Neural crest cell (in vitro differentiated cells): Measurements from ENCODE around the gene DCAF4L1. TPM values are rescaled to one million over a fixed set of nuclear protein-coding genes. Genes with fewer than 3 reads are reported as not detected.

Experiments used
- DNase-seq: peaks from one replicate; pipeline ENCODE4 v3.0.0; 2021; ENCODE audit warnings: low read depth, mixed read lengths, low spot score
- H3K27ac Mint-ChIP-seq: one replicate; pipeline ENCODE4 v1.8.0; 2021; ENCODE audit warnings: mild to moderate bottlenecking, mixed read lengths; ENCODE audit not compliant: unreplicated experiment
- H3K27me3 Mint-ChIP-seq: 2 replicates; pipeline ENCODE4 v1.8.0; 2021; ENCODE audit warnings: low read depth, mild to moderate bottlenecking, mixed read lengths
- H3K36me3 Mint-ChIP-seq: 2 replicates; pipeline ENCODE4 v1.8.0; 2021; ENCODE audit warnings: low read depth, mild to moderate bottlenecking, mixed read lengths
- H3K4me1 Mint-ChIP-seq: 2 replicates; pipeline ENCODE4 v1.8.0; 2021; ENCODE audit warnings: mixed read lengths
- H3K4me3 Mint-ChIP-seq: one replicate; pipeline ENCODE4 v1.8.0; 2021; ENCODE audit warnings: mild to moderate bottlenecking, mixed read lengths
- H3K9me3 Mint-ChIP-seq: 2 replicates; pipeline ENCODE4 v1.8.0; 2021; ENCODE audit warnings: mixed read lengths
- total RNA-seq: library from RNA; stranded (reverse); gene quantifications from 2 replicates; pipeline ENCODE4 v1.2.1, GENCODE V29; 2021
- TF ChIP-seq, protein P1 (sequence below): fragments of 200-600 bp; sonication (generic); conservative IDR thresholded peaks from 2 replicates; pipeline ENCODE4 v1.5.0; 2021; ENCODE audit warnings: antibody characterized with exemption, mild to moderate bottlenecking

DCAF4L1 gene
- total RNA-seq, 1 donor from 2014 or later = 0.26 TPM

DNA sequence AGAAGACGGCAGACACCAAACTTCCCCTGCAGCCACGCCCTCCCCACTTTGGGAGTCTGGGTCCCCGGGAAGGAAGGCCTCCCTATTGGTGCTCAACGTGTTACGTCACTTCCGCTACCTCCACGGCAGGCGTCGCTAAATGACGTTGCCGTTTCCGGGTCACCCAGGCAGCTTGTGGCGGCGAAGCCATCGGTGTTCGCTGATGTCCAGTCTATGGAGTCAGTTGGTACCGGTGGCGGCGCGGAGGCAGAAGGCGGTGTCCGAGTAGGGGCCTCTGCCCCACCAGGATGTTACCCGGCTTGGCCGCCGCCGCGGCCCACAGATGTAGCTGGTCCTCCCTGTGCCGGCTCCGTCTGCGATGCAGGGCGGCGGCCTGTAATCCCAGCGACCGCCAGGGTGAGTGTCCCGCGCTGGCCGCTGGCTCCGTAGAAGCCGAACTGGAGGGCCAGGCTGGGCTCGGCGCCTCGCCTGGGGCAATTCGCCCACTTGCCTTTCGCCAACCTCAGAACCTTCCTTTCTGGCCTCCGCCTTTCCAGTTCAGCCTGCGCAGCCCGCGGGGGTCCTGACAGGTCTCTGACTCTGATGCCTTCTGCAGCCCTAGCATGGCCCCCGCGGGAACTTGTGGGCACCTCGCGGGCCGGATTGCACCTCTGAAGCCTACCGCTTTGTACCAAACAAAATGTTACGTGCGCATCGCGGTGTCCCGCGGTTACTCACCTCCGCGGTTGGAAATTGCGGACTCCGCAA, 9.0 kb downstream of the DCAF4L1 start, which contains the start of gene SLC30A9:
Gene SLC30A9 (plus strand): TSS at position 166 of the 747 bp plus-strand sequence. CDS start 122 bp downstream, at position 288.
- H3K9me3 Mint-ChIP-seq = no peaks in the 10 kb centered on the region
- H3K27me3 Mint-ChIP-seq = no peaks in the 10 kb centered on the region
- H3K36me3 Mint-ChIP-seq = no peaks in the 10 kb centered on the region

DNA sequence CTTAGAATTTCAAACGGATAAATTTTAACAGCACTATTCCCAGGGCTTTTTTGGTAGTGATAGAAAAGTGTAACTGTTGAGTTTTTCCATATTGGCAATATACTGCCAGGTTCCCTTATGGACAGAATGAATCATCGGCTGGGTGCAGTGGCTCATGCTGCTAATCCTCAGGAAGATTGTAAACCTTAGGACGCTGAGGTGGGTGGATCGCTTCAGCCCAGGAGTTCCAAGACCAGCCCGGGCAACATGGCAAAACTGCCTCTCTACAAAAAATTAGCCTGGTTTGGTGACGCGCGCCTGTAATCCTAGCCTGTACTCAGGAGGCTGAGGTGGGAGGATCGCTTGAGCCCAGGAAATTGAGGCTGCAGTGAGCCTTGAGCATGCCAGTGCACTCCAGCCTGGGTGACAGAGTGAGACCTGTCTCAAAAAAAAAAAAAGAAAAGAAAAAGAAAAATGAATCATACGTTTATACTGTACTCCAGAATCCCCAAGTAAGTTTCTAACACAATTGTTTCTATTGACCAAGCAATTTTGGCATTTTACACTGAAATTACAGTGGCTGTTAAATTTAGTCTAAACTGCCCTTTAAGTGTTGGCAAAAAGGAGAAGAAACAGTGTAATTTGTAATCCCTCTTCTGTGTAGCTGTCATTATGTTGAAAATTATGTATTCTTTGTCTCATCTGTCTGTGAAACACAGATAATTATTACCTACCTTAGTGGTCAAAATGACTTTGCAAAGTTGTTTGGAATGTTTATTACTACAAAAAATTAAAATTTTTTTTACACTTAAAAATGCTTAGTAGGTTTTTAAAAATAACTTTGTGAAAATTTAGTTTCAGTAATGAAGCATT, 10.6 kb downstream of the DCAF4L1 start:
- peaks cover 30% of the 10 kb centered on the region for H3K4me1 Mint-ChIP-seq

More for the DNA sequence above, 9.0 kb downstream of the DCAF4L1 start, which contains the start of gene SLC30A9:
- DNase-seq = peak; percentile 87
- peaks cover 30% of the 10 kb centered on the region for H3K4me1 Mint-ChIP-seq
- peak within 1 kb of the TSS; percentile 88 for H3K27ac Mint-ChIP-seq
- TF ChIP-seq, protein P1, sequence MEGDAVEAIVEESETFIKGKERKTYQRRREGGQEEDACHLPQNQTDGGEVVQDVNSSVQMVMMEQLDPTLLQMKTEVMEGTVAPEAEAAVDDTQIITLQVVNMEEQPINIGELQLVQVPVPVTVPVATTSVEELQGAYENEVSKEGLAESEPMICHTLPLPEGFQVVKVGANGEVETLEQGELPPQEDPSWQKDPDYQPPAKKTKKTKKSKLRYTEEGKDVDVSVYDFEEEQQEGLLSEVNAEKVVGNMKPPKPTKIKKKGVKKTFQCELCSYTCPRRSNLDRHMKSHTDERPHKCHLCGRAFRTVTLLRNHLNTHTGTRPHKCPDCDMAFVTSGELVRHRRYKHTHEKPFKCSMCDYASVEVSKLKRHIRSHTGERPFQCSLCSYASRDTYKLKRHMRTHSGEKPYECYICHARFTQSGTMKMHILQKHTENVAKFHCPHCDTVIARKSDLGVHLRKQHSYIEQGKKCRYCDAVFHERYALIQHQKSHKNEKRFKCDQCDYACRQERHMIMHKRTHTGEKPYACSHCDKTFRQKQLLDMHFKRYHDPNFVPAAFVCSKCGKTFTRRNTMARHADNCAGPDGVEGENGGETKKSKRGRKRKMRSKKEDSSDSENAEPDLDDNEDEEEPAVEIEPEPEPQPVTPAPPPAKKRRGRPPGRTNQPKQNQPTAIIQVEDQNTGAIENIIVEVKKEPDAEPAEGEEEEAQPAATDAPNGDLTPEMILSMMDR = peak; percentile 65
- peak within 1 kb of the TSS; percentile 99 for H3K4me3 Mint-ChIP-seq

DNA sequence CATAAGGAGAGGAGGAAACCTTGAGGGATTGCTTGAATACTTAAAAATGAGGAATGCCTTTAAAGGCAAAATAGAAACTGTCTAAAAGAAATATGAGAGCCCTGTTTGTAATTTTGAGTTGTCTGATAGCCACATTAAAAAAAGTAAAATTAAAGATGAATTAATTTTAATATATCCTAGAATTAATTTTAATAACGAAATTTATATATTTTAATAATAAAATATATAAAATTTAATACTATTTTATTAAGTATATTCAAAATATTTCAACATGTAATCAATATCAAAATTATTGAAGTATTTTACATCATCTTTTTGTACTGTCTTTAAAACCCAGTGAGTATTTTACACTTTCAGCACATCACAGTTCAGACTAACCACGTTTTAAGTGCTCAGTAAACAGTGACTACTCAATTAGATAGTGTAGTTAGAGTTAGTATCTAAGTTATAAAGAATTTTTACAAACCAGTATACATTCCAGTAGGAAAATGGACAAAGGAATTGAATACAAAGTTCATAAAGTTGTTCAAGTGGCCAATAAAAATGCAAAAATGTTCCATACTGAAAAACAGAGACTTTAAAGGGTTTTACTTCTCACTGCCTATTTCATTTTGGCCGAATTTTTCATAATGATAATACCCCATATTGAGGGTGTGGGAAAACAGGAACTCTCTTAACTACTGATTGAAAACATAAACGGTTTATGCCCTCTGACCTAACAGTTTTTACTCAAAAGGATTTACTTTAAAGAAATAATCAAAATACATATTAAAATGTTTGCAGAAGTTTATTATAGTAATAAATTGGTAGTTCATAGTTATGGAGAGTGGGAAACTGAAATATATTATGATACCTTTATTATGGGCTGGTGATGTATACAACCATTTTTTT, 11.7 kb downstream of the DCAF4L1 start:
- TF ChIP-seq, protein P1 = no peak
- H3K4me1 Mint-ChIP-seq = peaks cover 30% of the 10 kb centered on the region
- H3K27me3 Mint-ChIP-seq = no peaks in the 10 kb centered on the region
- DNase-seq = no peak
- H3K36me3 Mint-ChIP-seq = no peaks in the 10 kb centered on the region
- H3K4me3 Mint-ChIP-seq = no peak overlapping the region
- no peak overlapping the region for H3K27ac Mint-ChIP-seq
- H3K9me3 Mint-ChIP-seq = no peaks in the 10 kb centered on the region

More for the DNA sequence above, 10.6 kb downstream of the DCAF4L1 start:
- Mint-ChIP-seq H3K27me3 (no peaks in the 10 kb centered on the region), H3K36me3 (no peaks in the 10 kb centered on the region), H3K9me3 (no peaks in the 10 kb centered on the region), H3K27ac (no peak overlapping the region), H3K4me3 (peak overlapping the region; percentile 99)
- no peak for DNase-seq
- TF ChIP-seq, protein P1 = no peak

DNA sequence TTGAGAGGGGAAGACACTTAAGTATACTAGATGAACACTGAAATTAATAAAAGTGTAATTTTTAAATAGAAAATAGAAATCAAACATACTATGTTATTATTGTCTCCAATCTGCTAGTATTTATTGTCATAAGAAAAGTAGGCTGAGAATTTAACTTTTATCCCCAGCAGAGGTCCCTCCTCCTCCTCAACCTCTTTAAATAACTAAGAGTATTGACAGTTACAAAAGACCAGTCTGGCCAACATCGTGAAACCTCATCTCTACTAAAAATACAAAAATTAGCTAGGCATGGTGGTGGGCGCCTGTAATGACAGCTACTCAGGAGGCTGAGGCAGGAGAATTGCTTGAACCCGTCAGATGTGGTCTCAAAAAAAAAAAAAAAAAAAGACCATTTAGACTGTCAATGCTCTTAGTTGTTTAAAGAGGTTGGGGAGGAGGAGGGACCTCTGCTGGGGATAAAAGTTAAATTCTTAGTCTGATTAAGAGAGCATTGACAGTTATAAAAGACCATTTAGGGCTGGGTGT, 13.0 kb downstream of the DCAF4L1 start:
- H3K36me3 Mint-ChIP-seq = no peaks in the 10 kb centered on the region
- peak overlapping the region; percentile 46 for H3K4me3 Mint-ChIP-seq
- TF ChIP-seq, protein P1 = no peak
- H3K4me1 Mint-ChIP-seq = peaks cover 26% of the 10 kb centered on the region
- no peak for DNase-seq
- no peaks in the 10 kb centered on the region for H3K27me3 Mint-ChIP-seq
- H3K9me3 Mint-ChIP-seq = no peaks in the 10 kb centered on the region
- no peak overlapping the region for H3K27ac Mint-ChIP-seq

DNA sequence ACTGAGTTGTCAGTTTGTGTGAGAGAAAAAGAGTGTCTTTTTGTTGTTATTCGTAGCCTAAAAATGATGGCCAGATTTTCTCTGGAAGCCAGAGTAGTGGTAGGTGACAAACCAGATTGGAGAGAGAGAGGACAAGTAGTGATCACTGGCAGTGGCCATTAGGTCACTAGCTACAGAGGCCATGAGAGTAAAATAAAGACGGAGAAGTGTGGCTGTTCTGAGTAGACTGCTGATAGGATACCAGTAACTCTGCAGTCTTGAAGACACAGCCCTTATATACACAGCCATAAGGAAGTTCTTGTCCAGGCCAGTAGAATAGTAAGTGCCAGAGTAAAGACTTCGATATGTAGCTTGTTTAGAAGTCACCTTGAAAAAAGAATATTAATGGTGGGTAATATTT, 16.5 kb downstream of the DCAF4L1 start:
- Mint-ChIP-seq H3K27ac (no peak overlapping the region), H3K36me3 (no peaks in the 10 kb centered on the region), H3K9me3 (no peaks in the 10 kb centered on the region), H3K27me3 (no peaks in the 10 kb centered on the region), H3K4me1 (no peaks in the 10 kb centered on the region), H3K4me3 (no peak overlapping the region)
- no peak for DNase-seq
- TF ChIP-seq, protein P1 = no peak
